Naive thymus-derived CD4-positive, alpha-beta T cell (primary cell): ENCODE data around the gene TSSK6. TPM values are rescaled to one million over a fixed set of nuclear protein-coding genes. Genes with fewer than 3 reads are reported as not detected.

Source experiments
- ATAC-seq: fragments of 150-1000 bp; cut with Tn5 transposase; 2 replicates; pipeline ENCODE4 v1.10.0; 2021; ENCODE audit warnings: mild to moderate bottlenecking, moderate library complexity
- CTCF ChIA-PET: fragments of 350-600 bp; sonication (Branson Sonifier 250); formaldehyde crosslinking; loops from one replicate; lab custom pipeline; 2021; ENCODE audit warnings: antibody characterized with exemption; lab: Charles Lee
- POLR2A ChIA-PET: fragments of 350-600 bp; sonication (Branson Sonifier 250); formaldehyde crosslinking; loops from one replicate; lab custom pipeline; 2021; ENCODE audit warnings: antibody characterized with exemption, inconsistent platforms; lab: Charles Lee
- DNase-seq, 9 donors: peaks; one replicate each; pipeline versions ENCODE4 v3.0.0 to v3.0.0-alpha.2; 2020 to 2022; ENCODE audit warnings: mixed read lengths in 1 of 9
- H3K27ac ChIP-seq: one replicate; pipeline ENCODE4 v1.7.0; 2013; ENCODE audit warnings: mild to moderate bottlenecking, low read depth, low read length, moderate library complexity
- H3K27me3 ChIP-seq, 2 donors: one replicate each; pipeline ENCODE4 v1.7.0; 2013; ENCODE audit warnings: low read length in 2 of 2, mild to moderate bottlenecking in 2 of 2, moderate library complexity in 2 of 2; ENCODE audit not compliant: control insufficient read depth in 2 of 2, insufficient read depth in 2 of 2
- H3K36me3 ChIP-seq, 3 experiments: 1 replicate in 2 of 3; 2 replicates in 1 of 3; pipeline ENCODE4 v1.7.0; 2013; ENCODE audit warnings: low read length in 3 of 3, mild to moderate bottlenecking in 3 of 3, moderate library complexity in 1 of 3; ENCODE audit not compliant: insufficient read depth in 3 of 3, control insufficient read depth in 2 of 3
- H3K4me1 ChIP-seq, 2 donors: one replicate each; pipeline ENCODE4 v1.7.0; 2013; ENCODE audit warnings: low read length in 2 of 2, mild to moderate bottlenecking in 2 of 2, moderate library complexity in 1 of 2; ENCODE audit not compliant: control insufficient read depth in 2 of 2, insufficient read depth in 2 of 2
- H3K4me3 ChIP-seq: 2 replicates; pipeline ENCODE4 v1.7.0; 2013; ENCODE audit warnings: mild to moderate bottlenecking, low read length
- H3K9me3 ChIP-seq, 3 experiments: 1 replicate in 2 of 3; 2 replicates in 1 of 3; pipeline ENCODE4 v1.7.0; 2013; ENCODE audit warnings: low read length in 3 of 3; ENCODE audit not compliant: control insufficient read depth in 2 of 3
- H3K27ac Mint-ChIP-seq, 9 donors: one replicate each; pipeline ENCODE4 v1.8.0; 2020 to 2022; ENCODE audit warnings: mixed read lengths in 9 of 9, mild to moderate bottlenecking in 8 of 9, moderate library complexity in 5 of 9, inconsistent platforms in 2 of 9
- H3K27me3 Mint-ChIP-seq, 5 donors: one replicate each; pipeline ENCODE4 v1.8.0; 2021 to 2022; ENCODE audit warnings: mixed read lengths in 5 of 5, mild to moderate bottlenecking in 1 of 5
- H3K36me3 Mint-ChIP-seq, 5 donors: one replicate each; pipeline ENCODE4 v1.8.0; 2020 to 2022; ENCODE audit warnings: mixed read lengths in 5 of 5, mild to moderate bottlenecking in 3 of 5, inconsistent platforms in 1 of 5
- H3K4me1 Mint-ChIP-seq, 7 donors: one replicate each; pipeline ENCODE4 v1.8.0; 2020 to 2022; ENCODE audit warnings: mixed read lengths in 7 of 7, mild to moderate bottlenecking in 3 of 7, inconsistent platforms in 1 of 7
- H3K4me3 Mint-ChIP-seq, 10 donors: one replicate each; pipeline ENCODE4 v1.8.0; 2020 to 2022; ENCODE audit warnings: mild to moderate bottlenecking in 10 of 10, mixed read lengths in 10 of 10, moderate library complexity in 6 of 10, inconsistent platforms in 2 of 10
- H3K9me3 Mint-ChIP-seq, 11 donors: one replicate each; pipeline ENCODE4 v1.8.0; 2020 to 2022; ENCODE audit warnings: mixed read lengths in 11 of 11, mild to moderate bottlenecking in 4 of 11, inconsistent platforms in 1 of 11, moderate library complexity in 1 of 11
- intact Hi-C, 2 donors: fragments of 100-400 bp; cut with micrococcal nuclease; formaldehyde crosslinking; loops; one replicate each; pipeline ENCODE4 v1.15.1; 2023
- polyA plus RNA-seq, 2 donors: library from polyadenylated mRNA; unstranded; fragments of 300-500 nt; fragmentation: Illumina TruSeq; gene quantifications; one replicate each; pipeline ENCODE4 v1.2.3, GENCODE V29; 2021
- total RNA-seq, 6 experiments: library from RNA in 5 of 6; stranded (reverse) in 5 of 6; gene quantifications; 1 replicate in 5 of 6; 2 replicates in 1 of 6; pipeline ENCODE4 v1.2.3 and lab custom pipeline; 2021 to 2026

The TSSK6 gene
- total and polyA plus RNA-seq, 7 experiments from 2014 or later: 1.4 to 11.3 (median 4.4) TPM

DNA sequence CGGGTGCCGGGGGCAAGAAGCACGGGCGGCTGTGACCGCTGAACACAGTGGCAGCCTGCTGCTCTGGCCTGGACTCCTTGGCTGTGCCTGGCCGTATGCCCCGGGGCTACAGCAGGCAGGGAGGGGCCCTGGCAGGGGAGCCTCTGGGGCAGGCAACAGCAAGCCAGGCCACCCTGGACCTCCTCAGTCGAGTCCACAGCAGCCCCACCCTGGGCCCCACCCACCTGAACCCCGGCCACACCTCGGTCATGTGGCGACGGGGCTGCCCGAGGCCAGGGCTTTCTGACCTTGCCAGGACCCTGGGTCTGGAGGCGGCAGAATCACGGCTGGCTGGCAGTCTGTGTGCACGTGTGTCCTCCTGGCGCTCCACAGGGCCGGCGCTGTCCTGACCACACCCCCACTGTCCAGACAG lies 31.4 kb upstream of the TSSK6 start:
- peaks cover 3 to 4% of the 10 kb centered on the region in 2 donors for H3K4me1 ChIP-seq
- H3K4me3 Mint-ChIP-seq: no peak overlapping the region
- H3K4me1 Mint-ChIP-seq: peaks cover 0 to 10% (median 8%) of the 10 kb centered on the region in 7 donors
- DNase-seq (no peak), ATAC-seq (no peak)
- POLR2A ChIA-PET: interaction anchor here (1.5 kb wide), 1 partner anchor 82 kb away, joined by 3 read pairs; no protein-coding TSS in a partner anchor
- no peaks in the 10 kb centered on the region for H3K36me3 ChIP-seq
- no peaks in the 10 kb centered on the region for H3K36me3 Mint-ChIP-seq
- H3K27ac ChIP-seq: no peak overlapping the region
- intact Hi-C loops: no loop called here
- CTCF ChIA-PET: no interaction called here
- no peak overlapping the region for H3K4me3 ChIP-seq
- H3K27ac Mint-ChIP-seq: peak overlapping the region in 1 of 9 donors; percentile 42
- no peaks in the 10 kb centered on the region for H3K27me3 Mint-ChIP-seq
- no peaks in the 10 kb centered on the region for H3K9me3 Mint-ChIP-seq
- no peaks in the 10 kb centered on the region for H3K9me3 ChIP-seq
- H3K27me3 ChIP-seq: no peaks in the 10 kb centered on the region

DNA sequence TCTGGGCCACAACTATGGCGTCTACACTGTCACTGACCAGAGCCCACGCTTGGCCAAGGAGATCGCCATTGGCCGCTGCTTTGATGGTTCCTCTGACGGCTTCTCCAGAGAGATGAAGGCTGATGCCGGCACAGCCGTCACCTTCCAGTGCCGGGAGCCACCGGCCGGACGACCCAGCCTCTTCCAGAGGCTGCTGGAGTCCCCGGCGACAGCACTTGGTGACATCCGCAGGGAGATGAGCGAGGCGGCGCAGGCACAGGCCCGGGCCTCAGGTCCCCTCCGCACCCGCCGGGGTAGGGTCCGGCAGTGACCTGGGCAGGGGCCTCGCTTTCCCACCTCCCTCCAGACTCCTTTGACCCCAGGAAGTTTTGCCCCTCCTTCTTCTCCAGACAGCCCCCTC lies 30.4 kb upstream of the TSSK6 start:
- Histone ChIP-seq H3K27me3 (no peaks in the 10 kb centered on the region), H3K36me3 (no peaks in the 10 kb centered on the region), H3K9me3 (no peaks in the 10 kb centered on the region), H3K4me3 (no peak overlapping the region), H3K27ac (no peak overlapping the region), H3K4me1 (peaks cover 8 to 14% of the 10 kb centered on the region in 2 donors)
- Mint-ChIP-seq H3K9me3 (no peaks in the 10 kb centered on the region), H3K4me1 (peaks cover 0 to 17% (median 13%) of the 10 kb centered on the region in 7 donors), H3K4me3 (no peak overlapping the region), H3K27me3 (peaks cover 0 to 4% (median 0%) of the 10 kb centered on the region in 5 donors), H3K27ac (no peak overlapping the region), H3K36me3 (no peaks in the 10 kb centered on the region)
- DNase-seq (no peak), ATAC-seq (no peak)
- ChIA-PET CTCF (no interaction called here), POLR2A (no interaction called here)
- intact Hi-C loops: no loop called here

DNA sequence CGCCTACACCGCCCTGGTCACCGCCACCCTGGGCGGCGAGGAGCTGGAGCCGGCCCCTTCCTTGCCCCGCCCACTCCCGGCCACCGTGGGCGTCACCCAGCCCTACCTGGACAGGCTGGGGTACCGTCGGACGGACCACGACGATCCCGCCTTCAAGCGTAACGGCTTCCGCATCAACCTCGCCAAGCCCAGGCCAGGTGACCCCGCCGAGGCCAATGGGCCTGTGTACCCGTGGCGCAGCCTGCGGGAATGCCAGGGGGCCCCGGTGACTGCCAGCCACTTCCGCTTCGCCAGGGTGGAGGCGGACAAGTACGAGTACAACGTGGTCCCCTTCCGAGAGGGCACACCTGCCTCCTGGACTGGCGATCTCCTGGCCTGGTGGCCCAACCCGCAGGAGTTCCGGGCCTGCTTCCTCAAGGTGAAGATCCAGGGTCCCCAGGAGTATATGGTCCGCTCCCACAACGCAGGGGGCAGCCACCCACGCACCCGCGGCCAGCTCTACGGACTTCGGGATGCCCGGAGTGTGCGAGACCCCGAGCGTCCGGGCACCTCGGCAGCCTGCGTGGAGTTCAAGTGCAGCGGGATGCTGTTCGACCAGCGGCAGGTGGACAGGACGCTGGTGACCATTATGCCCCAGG lies 29.7 kb upstream of the TSSK6 start:
- DNase-seq: no peak
- no peaks in the 10 kb centered on the region for H3K36me3 ChIP-seq
- Mint-ChIP-seq H3K9me3 (no peaks in the 10 kb centered on the region), H3K36me3 (no peaks in the 10 kb centered on the region), H3K4me1 (peaks cover 0 to 20% (median 13%) of the 10 kb centered on the region in 7 donors), H3K4me3 (no peak overlapping the region), H3K27ac (no peak overlapping the region), H3K27me3 (peaks cover 0 to 7% (median 0%) of the 10 kb centered on the region in 5 donors)
- H3K27ac ChIP-seq: no peak overlapping the region
- H3K27me3 ChIP-seq: no peaks in the 10 kb centered on the region
- peaks cover 8 to 16% of the 10 kb centered on the region in 2 donors for H3K4me1 ChIP-seq
- ChIA-PET POLR2A (no interaction called here), CTCF (no interaction called here)
- H3K4me3 ChIP-seq: no peak overlapping the region
- H3K9me3 ChIP-seq: no peaks in the 10 kb centered on the region
- no peak for ATAC-seq
- intact Hi-C loops: loop anchor here in 1 of 2 donors (5.0 kb wide), 1 partner anchor 322 kb away; the partner anchor contains the start of gene ZNF253

DNA sequence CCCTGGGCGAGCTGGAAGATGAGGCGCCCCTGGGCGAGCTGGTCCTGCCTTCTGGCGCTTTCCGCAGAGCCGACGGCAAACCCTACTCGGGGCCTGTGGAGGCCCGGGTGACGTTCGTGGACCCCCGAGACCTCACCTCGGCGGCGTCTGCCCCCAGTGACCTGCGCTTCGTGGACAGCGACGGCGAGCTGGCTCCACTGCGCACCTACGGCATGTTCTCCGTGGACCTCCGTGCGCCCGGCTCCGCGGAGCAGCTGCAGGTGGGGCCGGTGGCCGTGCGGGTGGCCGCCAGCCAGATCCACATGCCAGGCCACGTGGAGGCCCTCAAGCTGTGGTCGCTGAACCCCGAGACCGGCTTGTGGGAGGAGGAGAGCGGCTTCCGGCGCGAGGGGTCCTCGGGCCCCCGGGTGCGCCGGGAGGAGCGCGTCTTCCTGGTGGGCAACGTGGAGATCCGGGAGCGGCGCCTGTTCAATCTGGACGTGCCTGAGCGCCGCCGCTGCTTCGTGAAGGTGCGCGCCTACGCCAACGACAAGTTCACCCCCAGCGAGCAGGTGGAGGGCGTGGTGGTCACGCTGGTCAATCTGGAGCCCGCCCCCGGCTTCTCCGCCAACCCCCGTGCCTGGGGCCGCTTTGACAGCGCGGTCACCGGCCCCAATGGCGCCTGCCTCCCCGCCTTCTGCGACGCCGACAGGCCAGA lies 29.1 kb upstream of the TSSK6 start:
- Histone ChIP-seq H3K27me3 (no peaks in the 10 kb centered on the region), H3K9me3 (no peaks in the 10 kb centered on the region), H3K36me3 (no peaks in the 10 kb centered on the region), H3K4me1 (peaks cover 8 to 16% of the 10 kb centered on the region in 2 donors), H3K27ac (no peak overlapping the region), H3K4me3 (no peak overlapping the region)
- no peak overlapping the region for H3K27ac Mint-ChIP-seq
- H3K36me3 Mint-ChIP-seq: no peaks in the 10 kb centered on the region
- ATAC-seq (no peak), DNase-seq (no peak)
- intact Hi-C loops: loop anchor here in 1 of 2 donors (5.0 kb wide), 1 partner anchor 323 kb away; the partner anchor contains the start of gene ZNF253
- ChIA-PET POLR2A (no interaction called here), CTCF (no interaction called here)
- H3K9me3 Mint-ChIP-seq: no peaks in the 10 kb centered on the region
- no peak overlapping the region for H3K4me3 Mint-ChIP-seq
- peaks cover 0 to 9% (median 0%) of the 10 kb centered on the region in 5 donors for H3K27me3 Mint-ChIP-seq
- peaks cover 0 to 20% (median 13%) of the 10 kb centered on the region in 7 donors for H3K4me1 Mint-ChIP-seq

DNA sequence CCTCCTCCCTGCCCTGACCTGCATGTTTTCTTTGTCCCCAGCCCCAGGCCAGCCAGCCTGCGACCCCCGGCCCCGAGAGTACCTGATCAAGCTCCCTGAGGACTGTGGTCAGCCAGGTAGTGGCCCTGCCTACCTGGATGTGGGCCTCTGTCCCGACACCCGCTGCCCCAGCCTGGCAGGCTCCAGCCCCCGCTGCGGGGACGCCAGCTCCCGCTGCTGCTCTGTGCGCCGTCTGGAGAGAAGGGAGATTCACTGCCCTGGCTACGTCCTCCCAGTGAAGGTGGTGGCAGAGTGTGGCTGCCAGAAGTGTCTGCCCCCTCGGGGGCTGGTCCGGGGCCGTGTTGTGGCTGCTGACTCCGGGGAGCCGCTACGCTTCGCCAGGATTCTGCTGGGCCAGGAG lies 28.3 kb upstream of the TSSK6 start:
- Mint-ChIP-seq H3K27ac (no peak overlapping the region), H3K9me3 (no peaks in the 10 kb centered on the region), H3K36me3 (no peaks in the 10 kb centered on the region), H3K4me3 (peak overlapping the region in 1 of 10 donors; percentile 26), H3K4me1 (peaks cover 5 to 26% (median 18%) of the 10 kb centered on the region in 7 donors), H3K27me3 (peaks cover 0 to 16% (median 3%) of the 10 kb centered on the region in 5 donors)
- CTCF ChIA-PET: no interaction called here
- DNase-seq: no peak
- peaks cover 11 to 21% of the 10 kb centered on the region in 2 donors for H3K4me1 ChIP-seq
- intact Hi-C loops: loop anchor here in 1 of 2 donors (5.0 kb wide), 1 partner anchor 324 kb away; the partner anchor contains the start of gene ZNF253
- no peaks in the 10 kb centered on the region for H3K36me3 ChIP-seq
- no peaks in the 10 kb centered on the region for H3K9me3 ChIP-seq
- ATAC-seq: no peak
- no peak overlapping the region for H3K4me3 ChIP-seq
- POLR2A ChIA-PET: interaction anchor here (1.6 kb wide), 1 partner anchor 85 kb away, joined by 3 read pairs; the partner anchor contains the start of gene LPAR2
- no peak overlapping the region for H3K27ac ChIP-seq
- H3K27me3 ChIP-seq: no peaks in the 10 kb centered on the region

DNA sequence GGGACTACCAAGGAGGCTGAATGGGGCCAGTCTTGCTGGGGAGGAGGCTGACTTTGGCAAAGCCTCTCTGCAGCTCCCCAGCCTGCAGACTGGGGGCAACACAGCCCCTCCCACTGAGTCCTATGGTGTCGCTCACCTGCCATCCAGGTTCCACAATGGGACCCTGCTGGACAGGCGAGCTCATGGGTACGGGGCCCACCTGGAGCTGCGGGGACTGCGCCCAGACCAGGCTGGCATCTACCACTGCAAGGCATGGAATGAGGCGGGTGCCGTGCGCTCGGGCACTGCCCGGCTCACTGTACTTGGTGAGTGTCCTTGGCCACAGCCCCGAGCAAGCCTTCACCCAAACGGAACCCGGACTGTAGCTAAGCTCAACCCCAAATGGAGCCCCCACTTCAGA lies 27.8 kb upstream of the TSSK6 start:
- ChIA-PET POLR2A (interaction anchor here (0.5 to 1.6 kb wide), 2 partner anchors 37 to 85 kb away, joined by 3 read pairs; partner anchors contain the start of gene LPAR2), CTCF (no interaction called here)
- DNase-seq (no peak), ATAC-seq (no peak)
- no peak overlapping the region for H3K4me3 Mint-ChIP-seq
- H3K9me3 Mint-ChIP-seq: no peaks in the 10 kb centered on the region
- H3K27me3 Mint-ChIP-seq: peaks cover 0 to 20% (median 4%) of the 10 kb centered on the region in 5 donors
- H3K4me1 ChIP-seq: peaks cover 15 to 25% of the 10 kb centered on the region in 2 donors
- H3K27ac ChIP-seq: no peak overlapping the region
- no peaks in the 10 kb centered on the region for H3K27me3 ChIP-seq
- no peak overlapping the region for H3K27ac Mint-ChIP-seq
- H3K36me3 ChIP-seq: no peaks in the 10 kb centered on the region
- intact Hi-C loops: loop anchor here in 1 of 2 donors (5.0 kb wide), 1 partner anchor 324 kb away; the partner anchor contains the start of gene ZNF253
- H3K36me3 Mint-ChIP-seq: no peaks in the 10 kb centered on the region
- no peak overlapping the region for H3K4me3 ChIP-seq
- H3K4me1 Mint-ChIP-seq: peaks cover 8 to 29% (median 20%) of the 10 kb centered on the region in 7 donors
- H3K9me3 ChIP-seq: no peaks in the 10 kb centered on the region
